DMS79 treated with DMSO at 0.1 percent for 48 hours (cell line): ENCODE data around the gene RELA.
"Not testable (repeated sequence)": the region's sequence is repeated elsewhere in the genome, so short reads cannot be mapped to it uniquely, and the experiment has no call there.

ENCODE experiments used
- DNase-seq: peaks from one replicate; lab custom pipeline; 2025; lab: John Stamatoyannopoulos, UW

The RELA gene

GRCh38 chr11:65662799-65663638 lies at the start of gene RELA:
Gene RELA (minus strand): TSS chr11:65662916. CDS start chr11:65662832, 84 bp downstream.
- DNase-seq, result peak; percentile 82

- peak; percentile 99 for DNase-seq
These were observed 49.3 kb upstream of the RELA start, which contains the start of gene KAT5 for GRCh38 chr11:65711785-65712632. Gene KAT5 (plus strand): TSS chr11:65712252. CDS start chr11:65712268, 16 bp downstream.

GRCh38 chr11:65710421-65710820 lies 47.7 kb upstream of the RELA start:
- no peak for DNase-seq

GRCh38 chr11:65709661-65710060 lies 46.9 kb upstream of the RELA start:
- no peak for DNase-seq

GRCh38 chr11:65708451-65708850 lies 45.7 kb upstream of the RELA start:
- no peak for DNase-seq

GRCh38 chr11:65707002-65707401 lies 44.3 kb upstream of the RELA start:
- DNase-seq, result not testable (repeated sequence)

- peak; percentile 67 for DNase-seq
These were observed 43.6 kb upstream of the RELA start for GRCh38 chr11:65706303-65706763.

GRCh38 chr11:65703846-65704245 lies 41.1 kb upstream of the RELA start:
- DNase-seq, result no peak

GRCh38 chr11:65701686-65702085 lies 39.0 kb upstream of the RELA start:
- DNase-seq, result no peak

- DNase-seq, result no peak
These were observed 37.7 kb upstream of the RELA start for GRCh38 chr11:65700399-65700798.

- no peak for DNase-seq
These were observed 36.6 kb upstream of the RELA start for GRCh38 chr11:65699306-65699705.

- DNase-seq, result no peak
These were observed 35.5 kb upstream of the RELA start for GRCh38 chr11:65698205-65698604.

GRCh38 chr11:65696802-65697552 lies 34.3 kb upstream of the RELA start:
- DNase-seq, result no peak

- peak; percentile 97 for DNase-seq
These were observed 32.9 kb upstream of the RELA start for GRCh38 chr11:65695459-65696241.

GRCh38 chr11:65692367-65692766 lies 29.7 kb upstream of the RELA start:
- DNase-seq, result no peak

- DNase-seq, result not testable (repeated sequence)
These were observed 29.1 kb upstream of the RELA start for GRCh38 chr11:65691847-65692246.

GRCh38 chr11:65685981-65686380 lies 23.3 kb upstream of the RELA start:
- no peak for DNase-seq

GRCh38 chr11:65683480-65683879 lies 20.8 kb upstream of the RELA start:
- not testable (repeated sequence) for DNase-seq

GRCh38 chr11:65680192-65680743 lies 17.6 kb upstream of the RELA start:
- no peak for DNase-seq

GRCh38 chr11:65672982-65673381 lies 10.3 kb upstream of the RELA start:
- no peak for DNase-seq
